NCI-H774 (cell line): ENCODE results near the gene TMEM259.

Experiments
- DNase-seq: peaks from one replicate; lab custom pipeline; 2025; lab: John Stamatoyannopoulos, UW

The TMEM259 gene

DNA sequence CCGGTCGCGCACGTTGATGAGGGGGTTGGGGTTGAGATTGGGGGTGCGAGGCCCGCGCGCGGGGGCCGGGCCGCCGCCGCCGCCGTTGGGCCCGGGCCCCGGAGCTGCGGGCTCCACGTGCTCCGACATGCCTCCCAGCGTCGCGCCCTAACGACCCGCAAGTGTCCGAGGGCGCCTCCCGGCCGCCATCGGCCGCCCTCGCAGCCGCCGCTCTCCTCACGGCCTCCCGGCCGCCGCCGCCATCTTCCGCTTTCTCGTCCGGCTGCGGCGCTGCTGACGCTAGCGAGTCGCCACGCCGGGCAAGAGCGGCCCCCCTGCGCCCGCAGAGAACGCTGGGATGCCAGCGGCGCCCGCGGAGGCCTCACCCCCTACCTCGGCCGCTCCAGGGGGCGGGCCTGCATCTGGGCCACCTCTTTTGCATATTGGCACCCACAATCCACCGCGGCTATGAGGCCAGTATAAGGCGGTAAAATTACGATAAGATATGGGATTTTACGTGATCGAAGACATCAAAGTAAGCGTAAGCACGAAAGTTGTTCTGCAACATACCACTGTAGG lies at the start of gene TMEM259:
TSS of gene TMEM259 (minus strand) at position 256 of the 558 bp plus-strand sequence. CDS start at position 129, 127 bp downstream.
- peak; percentile 95 for DNase-seq

DNA sequence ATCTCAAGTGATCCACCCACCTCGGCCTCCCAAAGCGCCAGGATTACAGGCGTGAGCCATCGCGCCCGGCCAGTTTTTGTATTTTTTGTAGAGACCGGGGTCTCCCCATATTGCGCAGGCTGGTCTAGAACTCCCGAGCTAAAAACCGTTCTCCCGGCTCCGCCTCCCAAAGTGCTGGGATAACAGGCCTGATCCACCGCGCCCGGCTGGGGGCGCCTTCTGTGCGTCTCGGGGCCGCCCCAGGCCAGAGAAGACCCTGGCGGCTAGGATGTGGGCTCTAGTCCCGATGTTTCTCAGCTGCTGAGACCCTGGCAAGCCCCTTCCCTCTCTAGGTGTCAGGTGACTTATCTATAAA lies 49.6 kb upstream of the TMEM259 start:
- no peak for DNase-seq

- DNase-seq, result no peak
Measured at GRCh38 chr19:1069009-1069779, 48.3 kb upstream of the TMEM259 start.

GRCh38 chr19:1068009-1069001 lies 47.4 kb upstream of the TMEM259 start:
- no peak for DNase-seq

DNA sequence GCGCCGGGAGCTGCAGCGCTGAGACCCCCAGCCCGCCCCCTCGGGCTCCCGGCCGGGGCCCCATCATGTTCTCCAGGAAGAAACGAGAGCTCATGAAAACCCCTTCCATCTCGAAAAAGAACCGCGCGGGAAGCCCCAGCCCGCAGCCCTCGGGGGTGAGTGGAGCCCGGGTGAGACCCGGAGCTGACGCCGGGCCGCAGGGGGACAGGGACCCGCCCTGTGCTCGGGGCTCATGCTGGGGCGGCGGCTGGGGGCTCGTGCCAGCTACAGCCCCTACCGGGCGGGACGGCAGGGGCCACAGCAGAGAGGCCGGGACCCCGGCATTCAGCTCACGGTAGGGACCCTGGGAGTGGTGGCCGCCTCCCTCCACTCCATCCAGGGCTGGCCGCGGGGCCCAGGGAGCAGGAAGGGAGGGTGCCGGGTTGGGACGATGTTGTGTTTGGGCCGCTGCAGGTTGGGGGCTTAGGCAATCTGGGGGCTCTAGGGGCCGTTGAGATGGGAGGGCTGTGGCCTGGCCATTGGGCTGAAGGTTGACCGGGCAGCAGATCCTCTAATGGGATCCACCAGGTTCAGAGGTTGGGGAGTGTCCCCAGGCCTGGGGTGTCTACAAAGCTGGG lies 46.5 kb upstream of the TMEM259 start:
- DNase-seq, result no peak

- DNase-seq, result no peak
Measured at GRCh38 chr19:1066748-1067340, 45.9 kb upstream of the TMEM259 start, which contains the start of gene ARHGAP45. Gene ARHGAP45 (plus strand): TSS chr19:1067167. CDS start chr19:1067406, 239 bp downstream.

DNA sequence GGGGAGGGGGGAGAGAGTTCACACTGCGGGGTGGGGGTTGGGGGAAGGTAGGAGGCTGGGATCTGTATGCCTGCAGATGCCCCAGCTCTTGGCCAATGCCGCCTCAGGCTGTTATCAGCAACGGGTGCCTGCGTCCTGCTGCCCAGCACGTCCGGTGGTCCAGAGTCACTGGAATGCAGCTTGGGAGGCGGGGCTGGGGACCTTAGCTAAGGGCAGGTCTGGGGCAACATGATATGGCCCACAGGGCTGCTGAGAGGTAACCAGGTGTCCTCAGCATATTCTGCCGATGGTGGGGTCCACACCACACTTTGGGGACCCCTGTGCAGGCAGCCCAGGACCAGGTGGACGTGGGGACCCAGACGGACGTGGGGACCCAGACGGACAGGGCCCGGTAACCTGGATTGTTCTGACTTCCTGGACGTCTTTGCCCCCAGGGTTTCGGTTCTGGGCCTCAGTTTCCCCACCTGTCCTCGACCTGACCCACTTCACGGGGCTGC lies 45.4 kb upstream of the TMEM259 start:
- DNase-seq, result no peak

GRCh38 chr19:1065606-1066109 lies 44.7 kb upstream of the TMEM259 start:
- no peak for DNase-seq

DNA sequence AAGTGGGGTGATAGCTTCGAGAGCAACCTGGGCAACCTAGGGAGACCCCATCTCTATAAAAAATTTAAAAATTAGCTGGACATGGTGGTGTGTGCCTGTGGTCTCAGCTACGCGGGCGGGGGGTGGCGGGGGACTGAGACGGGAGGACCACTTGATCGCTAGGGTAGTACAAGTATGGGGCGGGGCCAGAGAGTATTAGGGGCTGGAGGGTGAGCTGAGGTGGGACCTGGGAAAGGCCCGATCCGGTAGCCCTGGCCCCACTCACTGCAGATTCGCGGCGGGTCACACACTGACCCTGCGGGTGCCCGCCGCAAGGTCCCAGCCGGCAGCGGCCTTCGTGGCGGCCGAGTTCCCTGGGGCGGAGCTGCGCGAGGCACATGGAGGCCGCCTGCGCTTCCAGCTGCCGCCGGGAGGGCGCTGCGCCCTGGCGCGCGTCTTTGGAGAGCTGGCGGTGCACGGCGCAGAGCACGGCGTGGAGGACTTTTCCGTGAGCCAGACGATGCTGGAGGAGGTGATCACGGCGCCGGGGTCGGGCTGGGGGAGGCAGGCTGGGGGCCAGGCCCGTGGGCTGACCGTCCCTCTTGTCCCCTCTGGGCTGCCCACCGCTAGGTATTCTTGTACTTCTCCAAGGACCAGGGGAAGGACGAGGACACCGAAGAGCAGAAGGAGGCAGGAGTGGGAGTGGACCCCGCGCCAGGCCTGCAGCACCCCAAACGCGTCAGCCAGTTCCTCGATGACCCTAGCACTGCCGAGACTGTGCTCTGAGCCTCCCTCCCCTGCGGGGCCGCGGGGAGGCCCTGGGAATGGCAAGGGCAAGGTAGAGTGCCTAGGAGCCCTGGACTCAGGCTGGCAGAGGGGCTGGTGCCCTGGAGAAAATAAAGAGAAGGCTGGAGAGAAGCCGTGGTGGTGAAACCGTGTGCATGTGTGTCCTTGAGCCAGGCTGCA lies 44.0 kb upstream of the TMEM259 start:
- no peak for DNase-seq

DNA sequence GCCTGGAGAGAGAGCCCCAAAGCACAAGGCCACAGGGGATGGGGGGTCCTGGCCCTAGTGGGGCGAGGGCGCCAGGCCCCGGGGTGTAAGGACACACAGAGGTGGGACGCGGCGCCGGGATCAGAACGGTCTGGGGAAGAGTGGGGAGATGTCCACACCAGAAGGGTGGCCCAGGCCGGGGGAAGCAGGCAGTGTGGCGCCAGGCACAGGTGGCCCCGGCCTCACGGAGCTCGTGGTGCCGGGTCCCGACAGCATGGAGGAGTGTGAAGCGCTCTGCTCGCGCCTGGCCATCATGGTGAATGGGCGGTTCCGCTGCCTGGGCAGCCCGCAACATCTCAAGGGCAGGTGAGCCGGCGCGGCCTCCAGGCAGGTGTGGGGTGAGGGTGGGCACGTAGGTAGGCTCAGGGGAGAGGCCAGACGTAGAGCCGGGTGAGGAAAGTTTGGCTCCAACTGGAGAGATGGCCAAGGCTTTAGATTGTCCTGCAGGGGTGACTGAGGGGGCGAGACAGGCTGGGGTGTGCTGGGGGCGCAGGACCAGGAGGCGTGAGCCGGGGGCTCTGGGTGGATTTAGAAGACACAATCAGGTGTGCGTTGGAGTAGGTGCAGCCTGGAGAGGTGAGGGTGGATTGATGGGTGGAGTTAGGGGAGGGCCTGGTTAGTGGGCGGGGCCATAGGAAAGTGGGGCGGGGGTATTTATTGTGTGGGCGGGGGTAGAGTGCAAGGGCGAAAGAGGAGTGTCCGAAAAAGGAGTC lies 43.2 kb upstream of the TMEM259 start:
- DNase-seq, result no peak

- DNase-seq, result no peak
Measured at GRCh38 chr19:1063030-1063908, 42.3 kb upstream of the TMEM259 start.

DNA sequence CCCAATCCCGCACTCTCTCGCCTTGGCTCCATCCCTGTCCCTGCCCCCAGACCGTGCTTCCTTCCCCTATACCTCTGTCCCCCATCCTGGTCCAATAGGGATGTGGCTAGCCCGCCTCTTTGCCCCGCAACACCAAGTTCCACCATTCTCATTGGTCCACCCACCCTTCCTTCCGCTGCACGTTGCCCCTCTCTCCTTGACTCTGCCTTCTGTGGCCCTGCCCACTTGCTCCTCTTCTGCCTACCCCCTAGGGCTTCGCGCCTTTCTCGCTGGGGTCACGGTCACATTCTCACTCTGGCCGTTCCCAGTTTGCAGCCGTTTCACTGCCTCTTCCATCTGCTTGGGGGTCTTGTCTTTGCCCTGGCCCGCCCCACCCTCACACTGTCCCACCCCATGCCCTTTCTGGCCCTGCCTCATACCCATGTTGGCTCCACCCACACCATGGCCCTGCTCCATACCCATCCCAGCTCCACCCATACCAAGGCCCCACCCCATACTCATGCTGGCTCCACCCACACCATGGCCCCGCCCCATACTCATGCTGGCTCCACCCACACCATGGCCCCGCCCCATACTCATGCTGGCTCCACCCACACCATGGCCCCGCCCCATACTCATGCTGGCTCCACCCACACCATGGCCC lies 41.6 kb upstream of the TMEM259 start:
- no peak for DNase-seq

GRCh38 chr19:1061987-1062386 lies 41.1 kb upstream of the TMEM259 start:
- no peak for DNase-seq

- no peak for DNase-seq
Measured at GRCh38 chr19:1060689-1061088, 39.8 kb upstream of the TMEM259 start.

GRCh38 chr19:1058112-1058511 lies 37.2 kb upstream of the TMEM259 start:
- no peak for DNase-seq

GRCh38 chr19:1057176-1057855 lies 36.4 kb upstream of the TMEM259 start:
- DNase-seq, result no peak
